CD4-positive, CD25-positive, alpha-beta regulatory T cell (primary cell): Measurements from ENCODE around the gene BUB1. TPM values are rescaled to one million over a fixed set of nuclear protein-coding genes. Genes with fewer than 3 reads are reported as not detected.

Source experiments
- ATAC-seq, 2 donors: fragments of 150-1000 bp; cut with Tn5 transposase; one replicate each; pipeline ENCODE4 v1.10.0; 2021; ENCODE audit warnings: low read depth in 2 of 2, moderate number of reproducible peaks in 2 of 2, moderate library complexity in 1 of 2
- DNase-seq, 3 donors: peaks; one replicate each; pipeline versions ENCODE4 v3.0.0 to v3.0.0-alpha.2; 2012 to 2022; ENCODE audit warnings: mixed read lengths in 1 of 3
- H3K27ac ChIP-seq: one replicate; pipeline ENCODE4 v1.7.0; 2013; ENCODE audit warnings: mild to moderate bottlenecking, low read length; ENCODE audit not compliant: insufficient read depth, poor library complexity, severe bottlenecking
- H3K27me3 ChIP-seq: one replicate; pipeline ENCODE4 v1.7.0; 2013; ENCODE audit warnings: low read length; ENCODE audit not compliant: control insufficient read depth, insufficient read depth
- H3K36me3 ChIP-seq: one replicate; pipeline ENCODE4 v1.7.0; 2013; ENCODE audit warnings: mild to moderate bottlenecking, low read length, moderate library complexity; ENCODE audit not compliant: control insufficient read depth, insufficient read depth
- H3K4me1 ChIP-seq: 2 replicates; pipeline ENCODE4 v1.7.0; 2013; ENCODE audit warnings: mild to moderate bottlenecking, low read length; ENCODE audit not compliant: insufficient read depth, control insufficient read depth, poor library complexity, severe bottlenecking
- H3K4me3 ChIP-seq: one replicate; pipeline ENCODE4 v1.7.0; 2013; ENCODE audit warnings: low read depth, mild to moderate bottlenecking, low read length, moderate library complexity
- H3K9me3 ChIP-seq, 2 experiments: 1 replicate in 1 of 2; 2 replicates in 1 of 2; pipeline ENCODE4 v1.7.0; 2013; ENCODE audit warnings: low read length in 2 of 2, mild to moderate bottlenecking in 1 of 2, moderate library complexity in 1 of 2; ENCODE audit not compliant: control insufficient read depth in 2 of 2
- H3K27ac Mint-ChIP-seq, 3 donors: one replicate each; pipeline ENCODE4 v1.8.0; 2020 to 2022; ENCODE audit warnings: mild to moderate bottlenecking in 3 of 3, mixed read lengths in 3 of 3, moderate library complexity in 2 of 3
- H3K27me3 Mint-ChIP-seq: one replicate; pipeline ENCODE4 v1.8.0; 2022; ENCODE audit warnings: mild to moderate bottlenecking, mixed read lengths
- H3K36me3 Mint-ChIP-seq: one replicate; pipeline ENCODE4 v1.8.0; 2020; ENCODE audit warnings: mixed read lengths
- H3K4me1 Mint-ChIP-seq, 4 donors: one replicate each; pipeline ENCODE4 v1.8.0; 2020 to 2022; ENCODE audit warnings: mixed read lengths in 4 of 4, mild to moderate bottlenecking in 1 of 4
- H3K4me3 Mint-ChIP-seq, 4 donors: one replicate each; pipeline ENCODE4 v1.8.0; 2020 to 2022; ENCODE audit warnings: mild to moderate bottlenecking in 4 of 4, mixed read lengths in 4 of 4, moderate library complexity in 3 of 4
- H3K9me3 Mint-ChIP-seq, 7 donors: one replicate each; pipeline ENCODE4 v1.8.0; 2020 to 2022; ENCODE audit warnings: mixed read lengths in 7 of 7, mild to moderate bottlenecking in 3 of 7, moderate library complexity in 2 of 7
- polyA plus RNA-seq, 4 donors: library from polyadenylated mRNA; unstranded; fragments of 300-500 nt; fragmentation: Illumina TruSeq; gene quantifications; one replicate each; pipeline ENCODE4 v1.2.3, GENCODE V29; 2021
- total RNA-seq: library from RNA; stranded (reverse); gene quantifications from one replicate; pipeline ENCODE4 v1.2.3, GENCODE V29; 2022

Gene BUB1
- total and polyA plus RNA-seq, 5 donors from 2014 or later: 3.5 to 11.7 (median 5.5) TPM

GRCh38 chr2:110677080-110677479 is 783 bp downstream of the BUB1 start:
- Mint-ChIP-seq H3K36me3 (no peaks in the 10 kb centered on the region), H3K4me3 (peak overlapping the region; percentile 96 to 98 (median 98)), H3K9me3 (peaks cover 0 to 2% (median 0%) of the 10 kb centered on the region in 7 donors), H3K27ac (peak overlapping the region; percentile 64 to 95 (median 84)), H3K4me1 (peaks cover 12 to 39% (median 29%) of the 10 kb centered on the region in 4 donors), H3K27me3 (peaks cover 14% of the 10 kb centered on the region)
- H3K27ac ChIP-seq: peak overlapping the region; percentile 82
- peaks cover 35% of the 10 kb centered on the region for H3K4me1 ChIP-seq
- ATAC-seq (no peak), DNase-seq (peak in 2 of 3 donors; percentile 15 to 50)
- no peaks in the 10 kb centered on the region for H3K27me3 ChIP-seq
- H3K4me3 ChIP-seq: peak overlapping the region; percentile 99
- H3K36me3 ChIP-seq: no peaks in the 10 kb centered on the region
- no peaks in the 10 kb centered on the region for H3K9me3 ChIP-seq

- Histone ChIP-seq H3K4me1 (peaks cover 35% of the 10 kb centered on the region), H3K9me3 (no peaks in the 10 kb centered on the region), H3K27me3 (no peaks in the 10 kb centered on the region), H3K4me3 (peak overlapping the region; percentile 99), H3K36me3 (no peaks in the 10 kb centered on the region), H3K27ac (peak overlapping the region; percentile 43)
- peak overlapping the region in 3 of 4 donors; percentile 56 to 98 (median 88) for H3K4me3 Mint-ChIP-seq
- H3K27ac Mint-ChIP-seq: peak overlapping the region in 2 of 3 donors; percentile 7 to 59
- no peak for DNase-seq
- no peak for ATAC-seq
- peaks cover 14% of the 10 kb centered on the region for H3K27me3 Mint-ChIP-seq
- no peaks in the 10 kb centered on the region for H3K36me3 Mint-ChIP-seq
- H3K4me1 Mint-ChIP-seq: peaks cover 12 to 39% (median 29%) of the 10 kb centered on the region in 4 donors
- H3K9me3 Mint-ChIP-seq: no peaks in the 10 kb centered on the region
Observed at GRCh38 chr2:110675679-110676078, 2.2 kb downstream of the BUB1 start.

- Mint-ChIP-seq H3K27me3 (peaks cover 10% of the 10 kb centered on the region), H3K36me3 (no peaks in the 10 kb centered on the region), H3K4me3 (peak overlapping the region; percentile 65 to 84 (median 78)), H3K4me1 (peaks cover 12 to 39% (median 29%) of the 10 kb centered on the region in 4 donors), H3K9me3 (no peaks in the 10 kb centered on the region), H3K27ac (peak overlapping the region; percentile 59 to 96 (median 93))
- Histone ChIP-seq H3K4me1 (peaks cover 35% of the 10 kb centered on the region), H3K27me3 (no peaks in the 10 kb centered on the region), H3K27ac (peak overlapping the region; percentile 43), H3K36me3 (no peaks in the 10 kb centered on the region), H3K4me3 (peak overlapping the region; percentile 49), H3K9me3 (no peaks in the 10 kb centered on the region)
- DNase-seq: peak in 1 of 3 donors; percentile 23
- ATAC-seq: no peak
Observed at GRCh38 chr2:110674620-110675555, 3.0 kb downstream of the BUB1 start.

- no peaks in the 10 kb centered on the region for H3K9me3 ChIP-seq
- Mint-ChIP-seq H3K9me3 (no peaks in the 10 kb centered on the region), H3K36me3 (peaks cover 10% of the 10 kb centered on the region), H3K27ac (no peak overlapping the region), H3K27me3 (peaks cover 6% of the 10 kb centered on the region), H3K4me1 (peaks cover 11 to 38% (median 31%) of the 10 kb centered on the region in 4 donors), H3K4me3 (no peak overlapping the region)
- H3K4me1 ChIP-seq: peaks cover 38% of the 10 kb centered on the region
- no peaks in the 10 kb centered on the region for H3K27me3 ChIP-seq
- no peak overlapping the region for H3K27ac ChIP-seq
- no peak for DNase-seq
- ATAC-seq: no peak
- no peaks in the 10 kb centered on the region for H3K36me3 ChIP-seq
- H3K4me3 ChIP-seq: no peak overlapping the region
Observed at GRCh38 chr2:110673201-110673600, 4.7 kb downstream of the BUB1 start.

GRCh38 chr2:110670826-110671225 is 7.0 kb downstream of the BUB1 start:
- H3K27ac Mint-ChIP-seq: no peak overlapping the region
- no peak overlapping the region for H3K4me3 Mint-ChIP-seq
- Histone ChIP-seq H3K9me3 (no peaks in the 10 kb centered on the region), H3K27me3 (no peaks in the 10 kb centered on the region), H3K4me3 (no peak overlapping the region), H3K27ac (no peak overlapping the region), H3K36me3 (peaks cover 3% of the 10 kb centered on the region), H3K4me1 (peaks cover 24% of the 10 kb centered on the region)
- no peaks in the 10 kb centered on the region for H3K9me3 Mint-ChIP-seq
- peaks cover 12% of the 10 kb centered on the region for H3K36me3 Mint-ChIP-seq
- DNase-seq (no peak), ATAC-seq (no peak)
- peaks cover 13 to 32% (median 22%) of the 10 kb centered on the region in 4 donors for H3K4me1 Mint-ChIP-seq
- H3K27me3 Mint-ChIP-seq: no peaks in the 10 kb centered on the region

- peaks cover 12% of the 10 kb centered on the region for H3K36me3 Mint-ChIP-seq
- peak overlapping the region in 2 of 4 donors; percentile 0 to 30 for H3K4me3 Mint-ChIP-seq
- DNase-seq (no peak), ATAC-seq (no peak)
- no peaks in the 10 kb centered on the region for H3K9me3 ChIP-seq
- peaks cover 3% of the 10 kb centered on the region for H3K36me3 ChIP-seq
- H3K27me3 ChIP-seq: no peaks in the 10 kb centered on the region
- H3K27me3 Mint-ChIP-seq: no peaks in the 10 kb centered on the region
- no peak overlapping the region for H3K4me3 ChIP-seq
- no peaks in the 10 kb centered on the region for H3K9me3 Mint-ChIP-seq
- peak overlapping the region; percentile 25 for H3K27ac ChIP-seq
- peak overlapping the region; percentile 44 to 89 (median 65) for H3K27ac Mint-ChIP-seq
- H3K4me1 Mint-ChIP-seq: peaks cover 8 to 26% (median 18%) of the 10 kb centered on the region in 4 donors
- H3K4me1 ChIP-seq: peaks cover 12% of the 10 kb centered on the region
Observed at GRCh38 chr2:110669079-110669478, 8.8 kb downstream of the BUB1 start.

- no peak overlapping the region for H3K4me3 ChIP-seq
- no peaks in the 10 kb centered on the region for H3K9me3 Mint-ChIP-seq
- no peaks in the 10 kb centered on the region for H3K9me3 ChIP-seq
- peaks cover 9 to 28% (median 19%) of the 10 kb centered on the region in 4 donors for H3K4me1 Mint-ChIP-seq
- no peak overlapping the region for H3K27ac ChIP-seq
- no peaks in the 10 kb centered on the region for H3K27me3 ChIP-seq
- H3K4me1 ChIP-seq: peaks cover 12% of the 10 kb centered on the region
- no peak for DNase-seq
- no peak overlapping the region for H3K4me3 Mint-ChIP-seq
- H3K27ac Mint-ChIP-seq: peak overlapping the region in 2 of 3 donors; percentile 33 to 85
- H3K36me3 Mint-ChIP-seq: peaks cover 17% of the 10 kb centered on the region
- H3K27me3 Mint-ChIP-seq: no peaks in the 10 kb centered on the region
- ATAC-seq: no peak
- H3K36me3 ChIP-seq: peaks cover 3% of the 10 kb centered on the region
Observed at GRCh38 chr2:110667071-110667470, 10.8 kb downstream of the BUB1 start.
